Lower lobe of right lung (tissue), 2 donors: ENCODE data around the gene COA1. TPM values are rescaled to one million over a fixed set of nuclear protein-coding genes. Genes with fewer than 3 reads are reported as not detected.
"Not testable (repeated sequence)": the region's sequence is repeated elsewhere in the genome, so short reads cannot be mapped to it uniquely, and the experiment has no call there.

Source experiments
- ATAC-seq, 2 donors: fragments of 200-7000 bp; cut with Tn5 transposase; one replicate each; pipeline ENCODE4 v1.9.1; 2020 to 2022; ENCODE audit warnings: mild to moderate bottlenecking in 2 of 2, moderate library complexity in 2 of 2
- DNase-seq: peaks from one replicate; pipeline ENCODE4 v3.0.0-alpha.2; 2020
- H3K27ac ChIP-seq: fragments of 200-600 bp; one replicate; pipeline ENCODE4 v1.8.0; 2022
- H3K27me3 ChIP-seq: fragments of 200-600 bp; one replicate; pipeline ENCODE4 v1.8.0; 2022; ENCODE audit warnings: low read depth
- H3K36me3 ChIP-seq: fragments of 200-600 bp; one replicate; pipeline ENCODE4 v1.8.0; 2022; ENCODE audit warnings: mild to moderate bottlenecking
- H3K4me1 ChIP-seq: fragments of 200-600 bp; one replicate; pipeline ENCODE4 v1.8.0; 2022
- H3K4me3 ChIP-seq: fragments of 200-600 bp; one replicate; pipeline ENCODE4 v1.8.0; 2022; ENCODE audit warnings: mild to moderate bottlenecking
- H3K9me3 ChIP-seq: fragments of 200-600 bp; one replicate; pipeline ENCODE4 v1.8.0; 2022
- intact Hi-C: fragments of 100-400 bp; cut with DNase I; formaldehyde crosslinking; loops from one replicate; pipeline ENCODE4 v1.11.0; 2022
- total RNA-seq: library from RNA; stranded (reverse); fragmentation: NEBNext Ultra II Directional; extraction: Animal tissue kit (Norgen Biotek cat#: 25700); gene quantifications from one replicate; pipeline ENCODE4 v1.2.1, GENCODE V29; 2021
- TF ChIP-seq, protein P1 (sequence below): fragments of 200-600 bp; IDR thresholded peaks from one replicate; pipeline ENCODE4 v1.8.0; 2022; ENCODE audit warnings: antibody characterized with exemption, mild to moderate bottlenecking
- donor health status: DM: no; HTN: yes; CAD: no; lungs with severe emphysema.

The COA1 gene
- total RNA-seq, 1 donor from 2014 or later, result 43.3 TPM

DNA sequence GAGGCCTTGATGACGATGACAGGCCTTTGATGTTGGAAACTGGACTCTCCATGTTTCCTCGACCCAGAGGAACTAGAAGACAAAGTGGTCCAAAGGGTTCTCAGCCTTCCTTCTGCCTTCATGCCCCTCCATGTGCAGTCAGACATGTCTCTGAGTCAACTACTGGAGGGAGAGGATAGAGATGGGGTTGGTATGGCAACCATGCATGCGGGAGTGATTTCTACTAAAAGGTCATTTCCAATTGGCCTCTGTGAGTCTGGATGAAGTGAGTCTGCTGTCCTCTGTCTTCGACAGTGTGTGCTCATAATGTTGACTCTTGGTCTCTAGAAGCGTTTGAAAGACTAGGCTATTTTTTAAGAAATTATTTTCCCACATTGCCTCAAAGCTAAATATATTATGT is 117.2 kb downstream of the COA1 start:
- DNase-seq, result no peak
- H3K36me3 ChIP-seq, result peaks cover 69% of the 10 kb centered on the region
- TF ChIP-seq, protein P1, sequence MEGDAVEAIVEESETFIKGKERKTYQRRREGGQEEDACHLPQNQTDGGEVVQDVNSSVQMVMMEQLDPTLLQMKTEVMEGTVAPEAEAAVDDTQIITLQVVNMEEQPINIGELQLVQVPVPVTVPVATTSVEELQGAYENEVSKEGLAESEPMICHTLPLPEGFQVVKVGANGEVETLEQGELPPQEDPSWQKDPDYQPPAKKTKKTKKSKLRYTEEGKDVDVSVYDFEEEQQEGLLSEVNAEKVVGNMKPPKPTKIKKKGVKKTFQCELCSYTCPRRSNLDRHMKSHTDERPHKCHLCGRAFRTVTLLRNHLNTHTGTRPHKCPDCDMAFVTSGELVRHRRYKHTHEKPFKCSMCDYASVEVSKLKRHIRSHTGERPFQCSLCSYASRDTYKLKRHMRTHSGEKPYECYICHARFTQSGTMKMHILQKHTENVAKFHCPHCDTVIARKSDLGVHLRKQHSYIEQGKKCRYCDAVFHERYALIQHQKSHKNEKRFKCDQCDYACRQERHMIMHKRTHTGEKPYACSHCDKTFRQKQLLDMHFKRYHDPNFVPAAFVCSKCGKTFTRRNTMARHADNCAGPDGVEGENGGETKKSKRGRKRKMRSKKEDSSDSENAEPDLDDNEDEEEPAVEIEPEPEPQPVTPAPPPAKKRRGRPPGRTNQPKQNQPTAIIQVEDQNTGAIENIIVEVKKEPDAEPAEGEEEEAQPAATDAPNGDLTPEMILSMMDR, result no peak
- no peaks in the 10 kb centered on the region for H3K27me3 ChIP-seq
- no peaks in the 10 kb centered on the region for H3K9me3 ChIP-seq
- H3K4me3 ChIP-seq, result no peak overlapping the region
- ATAC-seq, result no peak
- peaks cover 10% of the 10 kb centered on the region for H3K4me1 ChIP-seq
- no peak overlapping the region for H3K27ac ChIP-seq
- intact Hi-C loops, result no loop called here

DNA sequence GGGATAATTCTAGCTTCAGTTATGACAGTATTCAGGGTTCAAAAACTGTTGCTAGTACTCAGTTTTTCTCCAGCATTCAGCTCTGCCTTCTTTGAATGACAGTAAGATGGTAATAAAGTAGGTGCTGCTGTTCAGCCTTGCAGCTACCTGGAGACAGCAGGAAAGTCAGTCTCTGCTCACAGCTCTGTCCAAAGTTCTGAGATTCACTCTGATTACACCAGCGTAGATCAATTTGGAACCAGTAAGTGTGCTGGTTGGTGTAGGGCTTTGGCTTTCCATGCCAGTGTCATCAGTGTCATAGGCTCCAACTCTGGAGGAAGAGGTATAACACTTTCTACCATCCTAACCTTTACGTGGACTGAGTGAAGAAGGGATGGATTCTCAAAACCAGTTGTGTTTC is 120.2 kb downstream of the COA1 start:
- Histone ChIP-seq H3K4me3 (no peak overlapping the region), H3K27ac (no peak overlapping the region), H3K36me3 (peaks cover 46% of the 10 kb centered on the region), H3K27me3 (no peaks in the 10 kb centered on the region), H3K9me3 (no peaks in the 10 kb centered on the region), H3K4me1 (peaks cover 10% of the 10 kb centered on the region)
- intact Hi-C loops, result no loop called here
- DNase-seq (no peak), ATAC-seq (no peak)
- TF ChIP-seq, protein P1, result no peak

DNA sequence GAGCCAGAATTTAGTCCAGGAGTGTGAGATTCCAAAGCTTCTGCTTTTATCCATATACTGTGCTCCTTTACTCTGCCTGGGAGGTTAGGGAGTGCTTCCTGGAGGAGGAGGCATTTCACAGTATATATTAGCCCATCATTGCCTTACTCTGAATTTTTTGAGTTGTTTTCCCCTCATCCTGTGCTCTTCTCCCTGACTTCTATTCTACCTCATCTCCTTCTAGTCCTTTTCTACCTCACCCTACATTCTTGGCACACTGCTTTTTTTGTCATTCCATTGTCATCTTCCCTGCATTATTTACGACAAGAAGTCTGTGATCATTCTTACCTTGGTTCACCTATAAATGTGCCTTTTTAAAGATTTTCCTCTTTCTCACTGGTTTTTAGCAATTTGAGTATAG is 125.1 kb downstream of the COA1 start:
- no peaks in the 10 kb centered on the region for H3K27me3 ChIP-seq
- TF ChIP-seq, protein P1, result no peak
- intact Hi-C loops, result no loop called here
- no peaks in the 10 kb centered on the region for H3K4me1 ChIP-seq
- no peak overlapping the region for H3K27ac ChIP-seq
- peaks cover 37% of the 10 kb centered on the region for H3K36me3 ChIP-seq
- no peak for DNase-seq
- no peak for ATAC-seq
- no peak overlapping the region for H3K4me3 ChIP-seq
- H3K9me3 ChIP-seq, result no peaks in the 10 kb centered on the region

DNA sequence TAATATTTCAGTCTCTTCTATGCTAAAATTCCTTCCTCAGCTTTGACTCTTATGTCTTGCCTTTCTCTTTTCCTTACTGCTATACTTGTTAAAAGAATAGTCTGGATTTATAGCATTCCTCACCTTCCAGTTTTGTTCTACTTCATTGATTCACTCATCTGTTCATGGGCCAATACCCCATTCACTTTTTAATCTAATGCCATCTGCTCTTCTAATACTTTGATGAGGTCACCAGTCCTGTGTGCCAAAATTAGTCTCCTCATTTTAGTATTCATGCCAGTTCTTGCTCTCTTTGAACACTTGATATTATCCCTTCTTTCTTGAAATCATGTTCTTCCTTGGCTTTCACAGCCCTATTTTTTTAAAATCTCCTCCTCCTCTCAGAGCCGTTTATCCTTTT is 127.1 kb downstream of the COA1 start:
- TF ChIP-seq, protein P1, result no peak
- H3K27ac ChIP-seq, result no peak overlapping the region
- H3K36me3 ChIP-seq, result peaks cover 41% of the 10 kb centered on the region
- intact Hi-C loops, result no loop called here
- DNase-seq (no peak), ATAC-seq (no peak)
- no peaks in the 10 kb centered on the region for H3K4me1 ChIP-seq
- H3K4me3 ChIP-seq, result no peak overlapping the region
- no peaks in the 10 kb centered on the region for H3K9me3 ChIP-seq
- no peaks in the 10 kb centered on the region for H3K27me3 ChIP-seq

DNA sequence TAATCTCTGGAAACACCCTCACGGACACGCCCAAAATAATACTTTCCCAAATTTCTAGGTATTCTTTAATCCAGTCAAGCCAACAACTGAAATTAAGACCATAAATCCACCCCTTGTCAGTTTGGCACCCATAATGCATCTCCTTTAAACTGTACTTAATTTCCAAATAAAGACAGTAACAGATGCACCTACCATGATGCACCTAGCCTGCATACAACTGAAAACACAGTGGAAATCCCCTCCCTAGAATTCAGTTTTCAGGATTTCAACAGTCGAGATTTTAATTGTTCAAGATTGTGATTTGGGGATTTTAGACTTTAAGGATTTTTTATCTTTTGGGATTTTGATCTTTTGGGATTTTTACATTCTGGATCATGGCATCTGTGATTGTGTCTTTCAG is 129.3 kb downstream of the COA1 start:
- Histone ChIP-seq H3K27ac (no peak overlapping the region), H3K9me3 (no peaks in the 10 kb centered on the region), H3K4me3 (no peak overlapping the region), H3K36me3 (peaks cover 52% of the 10 kb centered on the region), H3K4me1 (no peaks in the 10 kb centered on the region), H3K27me3 (no peaks in the 10 kb centered on the region)
- ATAC-seq, result no peak
- no peak for DNase-seq
- intact Hi-C loops, result no loop called here
- TF ChIP-seq, protein P1, result no peak

DNA sequence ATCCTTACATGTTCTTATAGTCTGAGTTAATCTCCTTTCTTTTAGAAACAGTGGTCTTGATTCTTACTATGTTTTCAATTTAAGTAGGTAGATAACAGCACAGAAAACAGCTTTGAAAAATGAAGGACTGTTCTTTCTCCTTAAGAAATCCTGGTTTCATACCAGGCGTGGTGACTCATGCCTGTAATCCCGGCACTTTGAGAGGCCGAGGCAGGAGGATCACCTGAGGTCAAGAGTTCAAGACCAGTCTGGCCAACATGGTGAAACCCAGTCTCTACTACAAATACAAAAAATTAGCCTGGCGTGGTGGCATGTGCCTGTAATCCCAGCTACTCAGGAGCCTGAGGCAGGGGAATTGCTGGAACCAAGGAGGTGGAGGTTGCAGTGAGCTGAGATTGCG is 132.9 kb downstream of the COA1 start:
- H3K27ac ChIP-seq, H3K27me3 ChIP-seq, intact Hi-C loops, DNase-seq, H3K9me3 ChIP-seq, H3K4me3 ChIP-seq, ATAC-seq, H3K4me1 ChIP-seq: not testable (repeated sequence)
- H3K36me3 ChIP-seq, result peaks cover 44% of the 10 kb centered on the region
